RPMI8226 (cell line): Measurements from ENCODE around the gene LRRC40.

Source experiments
- DNase-seq: peaks from one replicate; pipeline ENCODE4 v3.0.0-alpha.2; 2015

Gene LRRC40

GRCh38 chr1:70109241-70109640, 96.1 kb downstream of the LRRC40 start:
- DNase-seq: no peak

- no peak for DNase-seq
Measured at GRCh38 chr1:70103770-70104169, 101.6 kb downstream of the LRRC40 start.

GRCh38 chr1:70101774-70102173, 103.6 kb downstream of the LRRC40 start:
- no peak for DNase-seq

GRCh38 chr1:70101231-70101630, 104.1 kb downstream of the LRRC40 start:
- DNase-seq: no peak
